Effector CD8-positive, alpha-beta T cell (primary cell): ENCODE results near the gene WDR33.
A peak's percentile ranks its signal among the peaks of the same experiment; 100 is the strongest.

Experiments used
- DNase-seq: peaks from one replicate; lab custom pipeline; 2025; lab: John Stamatoyannopoulos, UW

The WDR33 gene

DNA sequence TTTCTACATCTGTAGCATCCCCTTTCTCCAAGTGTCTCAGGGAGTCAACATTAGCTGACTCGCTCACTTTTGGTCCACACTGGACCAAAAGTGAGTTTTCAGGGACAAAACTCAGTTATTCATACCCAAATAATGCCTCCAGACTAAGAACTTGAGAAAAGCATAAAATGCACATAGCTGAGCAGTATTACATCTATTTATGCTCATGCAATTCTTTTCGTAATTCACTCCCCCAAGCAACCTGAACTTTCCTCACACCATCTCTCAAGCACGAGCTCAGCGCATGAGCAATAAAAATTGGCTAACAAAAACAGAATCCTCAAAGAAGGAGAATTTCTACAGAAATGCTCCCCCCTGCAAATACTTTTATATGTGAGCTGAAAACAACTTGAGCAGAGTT, 92.7 kb downstream of the WDR33 start:
- no peak for DNase-seq

DNA sequence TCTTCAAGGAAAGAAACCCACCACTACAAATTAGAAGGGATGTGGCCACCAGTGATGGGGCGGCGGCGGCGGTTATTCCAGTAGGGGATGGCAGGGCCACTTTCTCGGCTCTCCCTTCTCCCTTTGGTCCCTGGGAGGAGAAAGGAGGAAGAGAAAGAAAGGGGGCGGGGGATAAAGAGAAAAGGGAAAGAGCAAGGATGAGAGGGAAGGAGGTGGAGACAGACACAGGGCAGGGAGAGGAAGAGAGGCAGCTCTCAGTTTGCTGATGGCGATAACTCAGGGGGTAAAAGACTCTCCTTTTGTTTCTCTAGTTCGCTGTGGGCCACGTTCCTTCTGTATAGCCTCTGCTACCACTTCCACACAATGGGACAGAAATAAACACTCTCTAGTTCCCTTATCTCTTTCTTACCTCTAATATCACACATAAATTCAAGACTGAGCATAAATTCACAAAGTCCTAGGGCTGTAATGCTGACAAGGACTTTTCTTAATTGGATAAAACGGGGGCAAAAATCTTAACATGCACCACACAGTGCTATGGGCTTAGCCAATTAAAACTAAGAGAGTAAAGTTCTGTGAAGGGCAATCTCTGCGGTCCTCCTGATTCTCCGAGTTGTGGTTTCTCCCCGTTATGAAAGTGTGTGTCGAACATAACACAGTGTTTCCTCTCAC, 95.1 kb downstream of the WDR33 start:
- DNase-seq = no peak

DNA sequence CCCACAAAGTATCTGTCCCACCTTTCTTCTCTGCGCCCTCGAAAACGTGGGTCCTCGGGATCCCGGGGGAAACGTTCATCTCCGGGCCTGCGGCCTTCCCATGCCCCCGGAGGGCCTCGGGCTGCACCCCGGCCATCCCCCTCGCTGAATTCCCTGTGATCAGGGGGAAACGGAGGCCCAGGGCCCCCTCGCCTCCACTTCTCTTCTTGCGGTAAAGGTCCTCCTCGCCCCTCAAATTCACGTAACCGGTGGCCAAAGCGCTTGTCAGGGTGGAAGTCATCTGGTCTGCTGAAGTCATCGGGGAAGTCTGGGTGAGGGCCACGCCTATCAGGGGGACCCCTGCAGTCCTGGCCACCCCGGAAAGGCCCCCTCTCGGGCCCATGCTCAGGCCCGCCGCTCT, 97.4 kb downstream of the WDR33 start:
- DNase-seq = no peak

DNA sequence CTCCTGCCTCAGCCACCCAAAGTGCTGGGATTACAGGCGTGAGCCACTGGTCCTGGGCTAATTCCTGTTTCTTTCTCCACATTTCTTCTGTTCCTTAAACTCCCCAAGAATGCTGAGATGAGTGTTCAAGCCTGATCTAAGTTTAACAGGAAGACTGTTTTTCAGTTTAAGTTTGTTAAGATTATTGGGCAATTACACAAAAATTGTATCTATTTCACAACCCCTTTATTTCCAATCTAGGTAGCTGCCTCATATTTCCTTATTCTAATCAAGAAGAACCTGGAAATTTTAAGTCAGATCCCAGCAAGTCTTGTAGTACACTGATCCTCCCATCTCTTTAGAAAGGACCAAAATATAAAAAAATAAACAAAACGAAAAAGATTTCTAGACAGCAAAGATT, 98.0 kb downstream of the WDR33 start:
- no peak for DNase-seq

DNA sequence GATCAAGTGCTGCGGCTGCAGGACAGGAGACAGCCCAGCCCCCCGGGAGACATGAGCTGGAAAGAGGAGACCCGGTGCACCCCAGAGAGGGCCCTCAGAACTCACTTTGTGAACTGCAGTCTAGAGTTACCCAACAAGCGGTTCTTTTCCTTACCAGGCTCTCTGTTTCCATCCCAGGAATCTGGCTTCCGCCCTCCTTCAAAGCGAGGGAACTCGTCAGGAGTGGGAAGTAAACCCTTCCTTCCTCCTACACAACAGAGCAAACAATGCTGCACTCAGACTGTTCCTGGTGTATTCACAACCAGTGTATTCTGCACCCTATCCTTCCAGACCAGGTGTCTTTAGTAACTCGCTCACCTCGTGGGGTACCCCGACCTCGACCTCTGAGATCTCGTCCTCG, 101.6 kb downstream of the WDR33 start:
- no peak for DNase-seq

DNA sequence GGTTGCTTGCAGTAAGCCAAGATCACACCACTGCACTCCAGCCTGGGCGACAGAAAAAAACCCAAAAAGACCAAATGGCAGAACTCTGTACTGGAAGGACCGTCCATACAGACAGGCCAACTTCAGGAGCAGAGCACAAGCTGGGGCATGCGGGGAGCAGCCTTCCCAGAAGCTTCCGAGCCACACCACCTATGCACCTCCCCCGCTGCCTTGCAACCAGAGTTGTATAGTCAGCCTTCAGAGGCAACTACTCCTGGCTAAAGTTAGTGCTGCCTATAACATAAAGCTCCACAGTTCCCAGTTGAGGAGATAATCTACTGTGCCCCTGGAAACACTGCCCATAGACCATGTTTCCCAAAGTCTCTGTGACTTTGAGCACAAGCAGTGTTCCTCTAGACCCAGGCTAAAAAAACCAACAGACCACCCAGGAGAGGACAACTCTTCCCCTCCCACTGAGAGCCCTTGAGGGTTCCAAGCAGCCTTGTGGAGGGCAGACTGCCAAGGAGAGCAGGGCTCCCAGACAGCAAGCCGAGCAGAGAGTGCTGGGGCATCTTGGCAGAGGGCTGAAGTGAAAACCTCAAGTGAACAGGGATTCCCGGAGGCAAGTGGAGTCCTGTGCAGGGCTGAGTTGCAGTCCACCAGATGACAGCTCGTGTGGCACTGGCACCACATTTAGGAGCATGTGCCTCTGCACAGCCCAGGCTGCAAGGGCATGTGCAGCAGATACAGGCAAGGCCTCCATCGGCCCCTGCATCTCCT, 102.9 kb downstream of the WDR33 start:
- no peak for DNase-seq

DNA sequence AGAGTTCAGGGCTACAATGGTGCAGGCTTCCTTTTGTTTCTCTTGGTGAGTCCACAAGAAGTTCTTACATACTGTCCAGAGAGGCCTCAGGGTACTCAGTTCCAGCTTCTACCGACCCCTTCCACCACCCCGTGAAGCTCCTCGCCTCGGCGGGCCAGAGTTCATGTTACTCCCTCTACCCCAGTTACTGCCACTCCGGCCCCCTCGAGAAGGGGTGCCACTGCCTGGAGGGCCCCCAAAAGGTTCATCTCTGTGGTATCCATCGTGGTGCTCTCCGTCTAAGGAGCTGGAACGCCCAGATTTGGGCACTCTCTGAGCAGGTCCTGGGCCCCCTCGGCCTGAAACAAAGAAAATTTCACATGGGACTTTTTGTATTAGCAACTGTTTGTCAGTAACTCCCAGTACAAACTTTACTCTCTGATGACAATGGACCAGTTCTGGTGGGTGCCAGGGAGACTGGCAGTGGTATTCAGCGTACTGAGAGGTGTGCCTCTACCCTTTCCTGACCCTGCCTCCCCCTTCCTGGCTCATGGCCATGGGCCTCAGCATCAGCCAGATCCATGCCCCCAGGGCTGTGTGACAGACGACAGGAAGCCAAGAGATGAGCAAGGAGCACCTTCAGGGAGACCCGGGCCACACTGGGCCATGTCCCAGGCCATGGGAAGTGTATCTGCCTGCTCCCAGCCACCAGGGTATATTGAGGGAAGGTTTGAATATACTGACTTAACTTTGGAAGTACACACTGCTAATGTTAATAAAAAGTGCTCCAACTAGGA, 104.6 kb downstream of the WDR33 start:
- no peak for DNase-seq

DNA sequence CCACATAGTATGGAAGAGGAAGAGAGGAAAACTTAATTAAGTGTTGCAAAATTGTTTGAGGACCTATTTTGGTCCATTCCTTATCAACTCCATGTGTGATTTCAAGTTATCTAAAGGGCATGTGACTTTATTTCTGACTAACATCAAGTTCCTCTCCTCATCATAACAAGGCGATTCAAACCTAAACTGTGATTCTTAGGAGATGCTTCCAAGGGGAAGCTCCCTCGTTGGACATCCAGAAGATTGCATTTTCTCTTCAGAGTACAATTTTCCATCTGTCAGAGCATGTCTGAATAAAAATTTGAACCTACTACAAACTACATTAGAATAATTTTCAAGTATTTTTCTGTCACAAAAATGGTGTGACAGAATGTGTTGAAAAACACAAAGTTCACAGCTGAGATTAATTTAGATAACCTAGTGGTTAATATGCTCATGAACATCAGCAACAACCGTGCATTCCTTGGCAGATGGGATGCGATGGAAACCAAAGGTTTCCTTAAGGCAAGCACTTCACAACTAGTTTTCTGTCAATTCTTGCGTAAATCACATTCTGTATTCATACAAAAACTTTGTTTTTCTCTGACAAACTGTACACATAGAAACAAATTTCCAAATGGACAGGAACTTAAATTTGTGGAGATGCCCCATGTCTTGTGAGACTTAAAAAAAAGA, 105.4 kb downstream of the WDR33 start:
- no peak for DNase-seq

DNA sequence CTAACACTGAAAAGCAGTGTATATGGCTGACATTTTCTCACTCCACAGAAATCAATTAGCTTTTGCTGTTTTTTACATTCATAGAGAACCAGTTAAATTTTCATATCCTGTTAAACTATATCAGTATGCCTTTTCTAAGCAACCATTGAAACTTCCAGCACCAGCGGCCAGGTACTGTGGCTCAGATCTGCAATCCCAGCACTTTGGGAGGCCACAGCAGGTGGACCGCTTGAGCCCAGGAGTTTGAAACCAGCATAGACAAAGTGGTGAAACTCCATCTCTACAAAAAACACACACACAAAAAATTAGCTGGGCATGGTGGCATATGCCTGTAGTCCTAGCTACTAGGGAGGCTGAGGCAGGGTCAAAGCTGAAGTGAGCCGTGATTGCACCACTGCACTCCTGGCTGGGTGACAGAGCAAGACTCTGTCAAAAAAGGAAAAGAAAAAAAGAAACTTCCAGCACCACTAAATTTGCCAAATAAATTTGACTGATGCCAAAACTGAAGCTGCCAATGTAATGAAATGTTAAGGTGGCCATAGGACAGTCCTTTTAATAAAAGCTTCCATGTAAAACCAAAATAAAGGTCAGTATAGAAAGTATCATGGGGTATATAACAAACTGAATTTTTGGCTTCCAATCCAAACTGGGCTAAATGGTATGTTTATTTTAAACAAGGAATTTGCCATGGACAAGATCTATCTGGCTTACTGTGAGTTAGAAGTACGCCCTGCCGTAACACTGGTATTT, 106.2 kb downstream of the WDR33 start:
- no peak for DNase-seq

DNA sequence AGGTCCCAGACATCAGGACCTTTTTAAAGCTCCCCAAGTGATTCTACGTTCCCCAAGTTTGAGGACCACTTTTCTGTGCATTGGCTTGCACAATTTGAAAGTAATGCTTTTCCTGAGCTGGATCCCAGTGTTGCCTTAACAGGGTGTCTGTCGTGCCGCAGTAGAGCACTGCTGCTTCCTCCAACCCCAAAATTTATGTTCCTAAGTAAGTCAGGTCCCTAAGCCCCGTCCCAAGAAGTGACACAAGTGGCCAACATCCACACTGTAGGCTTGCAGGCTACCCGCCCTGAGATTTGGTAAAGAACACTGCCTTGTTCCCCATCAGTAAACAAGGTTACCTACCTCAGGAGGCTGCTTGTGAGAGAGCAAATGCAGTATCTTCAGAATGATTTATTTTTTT, 107.7 kb downstream of the WDR33 start:
- DNase-seq = no peak

DNA sequence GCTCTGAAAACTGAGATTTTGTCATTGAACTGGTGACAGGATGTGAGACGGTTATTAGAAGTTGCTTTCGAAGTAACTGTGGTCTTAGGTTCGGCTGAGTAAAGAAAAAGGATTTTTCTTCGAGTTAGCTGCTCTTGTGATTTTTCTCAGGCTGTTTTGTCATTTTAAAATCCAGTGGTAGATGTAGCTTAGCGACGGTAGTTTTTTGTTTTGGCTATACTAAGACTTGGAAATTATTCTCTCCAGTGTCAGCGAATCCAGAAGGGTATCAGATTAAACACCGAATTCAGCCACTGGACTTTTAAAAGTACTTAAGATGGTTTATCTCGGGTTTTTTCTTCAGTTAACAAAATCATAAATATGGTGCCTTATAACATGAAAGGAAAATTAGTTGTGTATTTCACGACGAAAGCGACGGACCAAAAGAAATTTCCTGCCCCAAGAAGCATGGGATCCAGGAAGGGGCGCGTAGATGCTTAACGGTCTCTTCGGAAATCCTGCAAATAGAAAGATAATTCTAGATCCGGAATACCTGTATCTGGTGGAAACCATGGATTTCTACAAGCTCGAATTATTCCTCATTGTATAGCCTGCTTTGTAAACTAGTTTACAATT, 108.5 kb downstream of the WDR33 start:
- no peak for DNase-seq

DNA sequence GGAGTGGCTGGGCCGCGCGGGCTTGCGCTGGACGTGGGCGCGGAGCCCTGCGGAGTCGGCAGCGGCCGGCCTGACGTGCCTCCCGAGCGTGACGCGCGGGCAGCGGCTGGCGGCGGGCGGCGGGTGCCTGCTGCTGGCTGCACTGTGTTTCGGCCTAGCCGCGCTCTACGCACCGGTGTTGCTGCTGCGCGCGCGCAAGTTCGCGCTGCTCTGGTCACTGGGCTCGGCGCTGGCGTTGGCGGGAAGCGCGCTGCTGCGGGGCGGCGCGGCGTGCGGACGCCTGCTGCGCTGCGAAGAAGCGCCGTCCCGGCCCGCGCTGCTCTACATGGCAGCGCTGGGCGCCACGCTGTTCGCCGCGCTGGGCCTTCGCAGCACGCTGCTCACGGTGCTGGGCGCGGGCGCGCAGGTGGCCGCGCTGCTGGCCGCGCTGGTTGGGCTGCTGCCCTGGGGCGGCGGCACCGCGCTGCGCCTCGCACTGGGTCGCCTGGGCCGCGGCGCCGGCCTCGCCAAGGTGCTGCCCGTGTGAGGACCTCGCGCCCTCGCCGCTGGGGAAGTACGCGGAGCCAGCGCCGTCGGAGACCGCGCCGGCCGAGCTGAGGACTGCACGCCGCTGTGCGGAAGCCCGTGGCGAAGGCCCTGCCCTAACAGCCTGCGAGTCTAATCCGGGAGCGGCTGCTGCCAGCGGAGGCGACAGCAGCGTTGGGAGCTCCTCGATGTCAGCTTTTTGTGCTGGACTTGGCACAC, 109.1 kb downstream of the WDR33 start:
- peak; percentile 54 for DNase-seq

DNA sequence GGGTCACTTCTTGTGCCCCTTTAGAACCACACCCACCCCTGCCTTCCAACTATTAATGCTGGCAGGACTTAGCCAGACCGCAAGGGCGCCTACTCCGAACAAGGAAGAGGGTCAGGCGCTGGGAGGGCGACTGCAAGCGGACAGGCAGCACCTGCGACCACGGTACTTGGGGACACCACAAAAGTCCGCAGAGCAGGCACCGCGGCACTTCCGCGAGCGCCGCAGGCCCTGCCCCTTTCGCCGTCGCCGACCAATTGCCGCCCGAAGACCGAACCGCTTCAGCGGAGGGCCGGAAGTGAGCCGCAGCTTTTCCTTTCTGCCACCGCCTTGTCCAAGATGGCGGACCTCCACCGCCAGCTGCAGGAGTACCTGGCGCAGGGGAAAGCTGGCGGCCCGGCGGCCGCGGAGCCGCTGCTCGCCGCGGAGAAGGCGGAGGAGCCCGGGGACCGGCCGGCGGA, 109.7 kb downstream of the WDR33 start, which contains the start of gene SFT2D3:
Gene SFT2D3 (plus strand): TSS at position 305 of the 458 bp plus-strand sequence. CDS start 32 bp downstream, at position 337.
- peak; percentile 75 for DNase-seq

DNA sequence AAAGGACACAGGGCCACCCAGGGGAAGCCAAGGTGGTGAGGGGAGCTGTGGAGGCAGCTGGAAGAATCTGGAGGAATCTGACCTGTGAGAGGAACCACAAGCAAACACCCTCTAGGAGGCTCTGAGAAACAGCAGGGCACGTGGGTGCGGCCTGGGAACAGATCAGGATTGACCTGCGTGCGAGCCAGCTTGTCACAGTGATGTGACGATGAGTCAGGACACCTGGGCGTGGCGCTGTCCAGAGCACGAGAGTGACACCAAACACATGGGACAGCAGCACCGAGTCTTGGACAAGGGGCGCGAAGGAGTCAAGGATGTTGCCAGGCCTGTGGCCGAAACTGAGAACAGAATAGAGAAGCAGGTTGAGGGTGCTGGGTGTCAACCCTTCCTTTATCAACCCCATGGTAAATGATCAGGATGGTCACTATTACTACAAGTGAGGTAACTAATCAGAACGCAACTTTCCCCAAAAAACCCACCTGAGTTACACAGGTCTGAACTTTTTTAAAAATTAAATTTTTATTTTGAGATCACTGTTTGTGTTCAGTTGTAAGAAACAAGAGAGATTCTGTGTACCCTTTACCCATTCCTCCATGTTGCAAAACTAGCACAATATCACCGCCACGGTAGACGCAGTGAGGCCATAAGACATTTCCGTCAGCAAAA, 110.3 kb downstream of the WDR33 start:
- DNase-seq = no peak

DNA sequence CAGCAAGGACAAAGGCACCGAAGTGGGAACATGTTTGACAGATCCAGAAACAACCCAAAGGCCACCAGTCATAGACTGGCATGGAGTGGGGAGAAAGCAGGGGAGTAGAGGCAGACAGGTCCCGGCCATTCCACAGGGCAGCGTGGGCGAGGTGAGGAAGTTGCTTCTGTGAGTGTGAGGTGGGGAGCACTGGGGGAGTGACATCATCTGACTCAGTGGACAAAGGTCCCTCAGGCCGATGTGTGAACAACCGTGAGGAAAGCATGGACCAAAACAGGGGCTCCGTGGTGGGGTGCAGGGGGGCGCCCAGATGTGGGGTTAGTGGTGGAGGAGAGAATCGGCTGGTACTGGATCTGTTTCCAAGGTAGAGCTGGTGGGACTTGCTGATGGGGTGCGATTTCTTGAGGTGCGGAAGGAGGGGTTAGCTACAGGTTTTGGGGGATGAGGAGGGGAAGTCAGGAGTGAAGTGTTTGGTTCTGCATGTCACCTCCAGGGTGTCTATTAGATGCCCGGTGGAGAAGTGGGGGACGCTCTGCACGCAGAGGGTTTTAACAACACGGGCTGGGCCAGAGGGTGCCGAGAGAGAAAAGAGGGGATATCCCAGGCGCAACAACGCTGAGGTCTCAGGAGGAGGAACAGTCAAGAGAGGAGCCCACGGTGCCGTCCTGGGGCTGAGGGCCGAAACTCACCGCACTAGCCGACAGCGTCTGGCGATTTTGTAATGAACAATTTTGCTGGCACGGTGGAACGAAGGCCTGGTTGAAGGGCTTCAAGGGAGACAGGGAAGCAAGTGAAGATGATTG, 112.2 kb downstream of the WDR33 start:
- no peak for DNase-seq

DNA sequence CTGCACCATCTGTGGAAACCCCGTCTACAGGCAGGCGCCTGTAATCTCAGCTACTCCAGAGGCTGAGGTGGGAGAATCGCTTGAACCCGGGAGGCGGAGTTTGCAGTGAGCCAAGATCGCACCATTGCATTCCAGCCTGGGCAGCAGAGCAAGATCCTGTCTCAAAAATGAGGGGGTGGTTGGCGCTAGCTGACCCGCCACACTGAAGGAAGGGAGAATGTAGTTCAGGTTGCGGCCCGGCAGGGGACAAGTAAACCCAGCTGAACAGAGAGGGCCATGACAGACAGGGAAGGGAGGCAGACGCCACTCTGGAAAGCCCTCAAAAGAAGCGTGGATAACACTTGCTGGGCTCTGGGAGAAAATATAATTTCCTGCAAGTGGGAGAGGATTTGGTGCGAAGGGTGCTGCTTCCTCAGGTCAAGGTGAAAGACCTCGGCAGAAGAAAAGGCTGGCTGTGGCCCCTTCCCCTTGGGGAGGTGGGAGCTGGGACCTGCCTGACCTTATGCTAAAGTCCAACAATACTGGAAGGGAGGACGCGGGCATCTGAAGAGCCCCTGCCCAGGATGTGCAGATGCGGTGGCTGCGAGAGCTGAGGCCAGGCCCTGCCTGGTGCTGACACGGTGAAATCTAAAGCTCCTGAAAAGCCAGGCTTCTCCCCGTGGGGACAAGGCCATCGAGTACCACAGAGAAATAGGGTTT, 113.3 kb downstream of the WDR33 start:
- DNase-seq = no peak

DNA sequence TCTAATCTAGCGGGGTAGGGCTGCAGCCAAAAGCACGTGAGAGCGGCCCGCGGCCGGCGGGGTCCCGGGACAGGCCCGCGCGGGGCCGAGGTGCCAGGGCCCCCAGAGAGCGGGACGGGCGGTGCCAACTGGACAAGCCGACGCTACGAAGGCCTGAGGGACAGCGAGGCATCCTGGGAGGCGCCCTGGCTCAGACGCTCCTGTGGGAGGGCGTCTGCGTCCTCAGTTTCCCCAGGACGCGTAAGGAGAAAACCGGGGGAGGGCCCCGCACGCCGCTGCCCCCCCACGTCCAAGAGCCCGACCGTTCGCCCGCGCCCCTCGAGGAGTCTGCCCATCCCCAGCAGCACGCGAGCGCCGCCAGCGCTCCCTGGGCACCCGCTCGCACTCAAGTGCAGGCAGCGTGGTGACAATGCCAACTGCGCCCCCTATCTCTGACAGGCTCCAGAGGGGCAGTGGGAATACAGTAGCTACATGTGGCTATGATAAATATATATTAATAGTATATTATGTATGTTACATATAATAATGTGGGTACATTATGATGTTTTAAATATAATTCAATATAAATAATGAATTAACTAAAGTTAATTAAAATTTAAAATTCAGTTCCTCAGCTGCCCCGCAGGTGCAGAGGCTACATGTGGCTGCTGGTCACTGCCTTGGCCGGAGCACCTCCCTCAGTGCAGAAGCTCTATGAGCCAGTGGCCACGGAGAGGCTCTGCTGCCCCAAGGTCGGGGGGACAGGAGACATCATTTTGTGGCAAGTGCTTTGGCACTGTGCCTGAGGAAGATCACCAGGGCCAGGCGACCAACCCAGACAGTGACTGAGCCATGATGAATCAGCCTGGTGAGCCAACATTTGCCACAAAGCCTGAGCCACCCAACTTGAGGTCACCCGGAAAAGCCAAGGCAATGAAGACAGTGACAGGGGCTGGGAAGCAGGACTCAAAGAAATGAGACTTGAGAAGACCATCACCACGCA, 115.2 kb downstream of the WDR33 start:
- peak; percentile 18 for DNase-seq
